ENCODE data around the gene METAP1D. TPM values are rescaled to one million over a fixed set of nuclear protein-coding genes. Genes with fewer than 3 reads are reported as not detected.

The METAP1D gene
- total and polyA plus RNA-seq, 8 donors: 2.9 to 16.2 (median 4.7) TPM

DNA sequence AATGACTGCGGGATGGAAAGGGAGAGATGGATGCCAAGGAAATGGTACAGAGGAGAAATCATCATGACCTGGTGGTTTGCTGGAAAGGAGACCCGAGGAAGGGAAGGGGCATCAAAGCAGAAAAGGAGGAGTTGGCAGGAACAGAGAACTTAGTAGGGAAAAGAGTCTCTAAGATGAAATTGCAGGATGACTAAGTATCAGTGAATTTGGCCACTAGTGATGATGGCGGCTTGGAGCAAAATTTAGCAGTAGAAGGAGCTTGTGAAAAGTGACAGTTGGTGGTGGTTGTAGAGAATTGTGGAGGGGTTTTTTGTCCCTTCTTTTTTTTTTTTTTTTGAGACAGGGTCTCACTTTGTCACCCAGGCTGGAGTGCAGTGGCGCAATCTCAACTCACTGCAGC is 10.1 kb downstream of the METAP1D start:
- 91 to 96% (median 94%) methylated on average over 3 to 4 of the region's 4 CpGs for WGBS, 5 donors
- no peak overlapping the region for H3K27ac ChIP-seq
- H3K4me1 ChIP-seq: no peaks in the 10 kb centered on the region
- intact Hi-C loops (cut with DNase I; ENCODE audit: low total_unique reads): no loop called here
- H3K36me3 ChIP-seq: no peaks in the 10 kb centered on the region
- H3K9me3 ChIP-seq: no peaks in the 10 kb centered on the region
- TF ChIP-seq EP300 (IDR thresholded peaks at IDR 0.05): no peak
- TF ChIP-seq POLR2AphosphoS5 (IDR thresholded peaks at IDR 0.05): no peak
- TF ChIP-seq POLR2A (IDR thresholded peaks at IDR 0.05): no peak
- TF ChIP-seq, protein P1, sequence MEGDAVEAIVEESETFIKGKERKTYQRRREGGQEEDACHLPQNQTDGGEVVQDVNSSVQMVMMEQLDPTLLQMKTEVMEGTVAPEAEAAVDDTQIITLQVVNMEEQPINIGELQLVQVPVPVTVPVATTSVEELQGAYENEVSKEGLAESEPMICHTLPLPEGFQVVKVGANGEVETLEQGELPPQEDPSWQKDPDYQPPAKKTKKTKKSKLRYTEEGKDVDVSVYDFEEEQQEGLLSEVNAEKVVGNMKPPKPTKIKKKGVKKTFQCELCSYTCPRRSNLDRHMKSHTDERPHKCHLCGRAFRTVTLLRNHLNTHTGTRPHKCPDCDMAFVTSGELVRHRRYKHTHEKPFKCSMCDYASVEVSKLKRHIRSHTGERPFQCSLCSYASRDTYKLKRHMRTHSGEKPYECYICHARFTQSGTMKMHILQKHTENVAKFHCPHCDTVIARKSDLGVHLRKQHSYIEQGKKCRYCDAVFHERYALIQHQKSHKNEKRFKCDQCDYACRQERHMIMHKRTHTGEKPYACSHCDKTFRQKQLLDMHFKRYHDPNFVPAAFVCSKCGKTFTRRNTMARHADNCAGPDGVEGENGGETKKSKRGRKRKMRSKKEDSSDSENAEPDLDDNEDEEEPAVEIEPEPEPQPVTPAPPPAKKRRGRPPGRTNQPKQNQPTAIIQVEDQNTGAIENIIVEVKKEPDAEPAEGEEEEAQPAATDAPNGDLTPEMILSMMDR (IDR thresholded peaks at IDR 0.05): no peak
- no peak for DNase-seq
- H3K27me3 ChIP-seq: no peaks in the 10 kb centered on the region
- no peak overlapping the region for H3K4me3 ChIP-seq

- no peaks in the 10 kb centered on the region for H3K9me3 ChIP-seq
- WGBS, 5 donors: 79 to 85% (median 80%) methylated on average over 11 of the region's 11 CpGs
- H3K27ac ChIP-seq: no peak overlapping the region
- no peaks in the 10 kb centered on the region for H3K27me3 ChIP-seq
- intact Hi-C loops (cut with DNase I; ENCODE audit: low total_unique reads): no loop called here
- DNase-seq: no peak
- no peak overlapping the region for H3K4me3 ChIP-seq
- no peaks in the 10 kb centered on the region for H3K36me3 ChIP-seq
- TF ChIP-seq EP300 (IDR thresholded peaks at IDR 0.05) (no peak), POLR2AphosphoS5 (IDR thresholded peaks at IDR 0.05) (no peak)
- TF ChIP-seq, protein P1 (IDR thresholded peaks at IDR 0.05): no peak
- no peaks in the 10 kb centered on the region for H3K4me1 ChIP-seq
Measured at GRCh38 chr2:172011812-172012575, 12.2 kb downstream of the METAP1D start.

GRCh38 chr2:172012677-172013391 is 13.1 kb downstream of the METAP1D start:
- WGBS, 5 donors: 65 to 71% (median 68%) methylated on average over 9 of the region's 9 CpGs
- TF ChIP-seq, protein P1 (IDR thresholded peaks at IDR 0.05): no peak
- no peak for TF ChIP-seq POLR2A (IDR thresholded peaks at IDR 0.05)
- TF ChIP-seq POLR2AphosphoS5 (IDR thresholded peaks at IDR 0.05): no peak
- no peak for TF ChIP-seq EP300 (IDR thresholded peaks at IDR 0.05)
- H3K4me3 ChIP-seq: no peak overlapping the region

GRCh38 chr2:172013396-172013795 is 13.6 kb downstream of the METAP1D start:
- H3K27me3 ChIP-seq: no peaks in the 10 kb centered on the region
- DNase-seq: no peak
- no peaks in the 10 kb centered on the region for H3K4me1 ChIP-seq
- TF ChIP-seq POLR2AphosphoS5 (IDR thresholded peaks at IDR 0.05): no peak
- TF ChIP-seq, protein P1 (IDR thresholded peaks at IDR 0.05): no peak
- no peak for TF ChIP-seq EP300 (IDR thresholded peaks at IDR 0.05)
- no peak for TF ChIP-seq POLR2A (IDR thresholded peaks at IDR 0.05)
- 80 to 88% (median 82%) methylated on average over 4 of the region's 4 CpGs for WGBS, 5 donors
- H3K9me3 ChIP-seq: no peaks in the 10 kb centered on the region
- no peak overlapping the region for H3K4me3 ChIP-seq
- intact Hi-C loops (cut with DNase I; ENCODE audit: low total_unique reads): no loop called here
- H3K36me3 ChIP-seq: no peaks in the 10 kb centered on the region
- H3K27ac ChIP-seq: no peak overlapping the region

More at GRCh38 chr2:172012677-172013391, 13.1 kb downstream of the METAP1D start:
- intact Hi-C loops (cut with DNase I; ENCODE audit: low total_unique reads): no loop called here
- Histone ChIP-seq H3K4me1 (no peaks in the 10 kb centered on the region), H3K9me3 (no peaks in the 10 kb centered on the region), H3K27me3 (no peaks in the 10 kb centered on the region), H3K36me3 (no peaks in the 10 kb centered on the region), H3K27ac (no peak overlapping the region)
- DNase-seq: no peak

All from stomach (tissue), 9 donors.